CD14-positive monocyte (primary cell): ENCODE measurements around the gene DHODH. TPM values are rescaled to one million over a fixed set of nuclear protein-coding genes. Genes with fewer than 3 reads are reported as not detected.

Source experiments
- DNase-seq, 3 donors: peaks; one replicate each; pipeline ENCODE4 v3.0.0-alpha.2; 2011 to 2022
- H2AFZ ChIP-seq: 2 replicates; pipeline ENCODE4 v1.6.0; 2012; ENCODE audit warnings: mild to moderate bottlenecking, low read depth, low read length, inconsistent platforms; ENCODE audit not compliant: insufficient read depth, poor library complexity, severe bottlenecking
- H3K27ac ChIP-seq, 2 donors: 1 replicate in 1 of 2; 2 replicates in 1 of 2; pipeline ENCODE4 v1.5.1; 2012 to 2013; ENCODE audit warnings: low read length in 2 of 2, control low read depth in 1 of 2, inconsistent platforms in 1 of 2, low read depth in 1 of 2, mild to moderate bottlenecking in 1 of 2
- H3K27me3 ChIP-seq, 2 donors: one replicate each; pipeline versions ENCODE4 v1.6.0 to v1.6.1; 2011 to 2013; ENCODE audit warnings: low read length in 2 of 2; ENCODE audit not compliant: control insufficient read depth in 2 of 2, insufficient read depth in 2 of 2
- H3K36me3 ChIP-seq, 2 donors: replicated peaks in 1 of 2; 1 replicate in 1 of 2; 2 replicates in 1 of 2; pipeline versions ENCODE4 v1.5.1 to v1.6.1; 2012 to 2013; ENCODE audit warnings: low read length in 2 of 2, control low read depth in 1 of 2, inconsistent platforms in 1 of 2, mild to moderate bottlenecking in 1 of 2; ENCODE audit not compliant: insufficient read depth in 2 of 2, control insufficient read depth in 1 of 2
- H3K4me1 ChIP-seq, 2 donors: 1 replicate in 1 of 2; 2 replicates in 1 of 2; pipeline versions ENCODE4 v1.5.1 to v1.6.1; 2012 to 2013; ENCODE audit warnings: low read length in 2 of 2, control low read depth in 1 of 2, inconsistent platforms in 1 of 2, mild to moderate bottlenecking in 1 of 2, moderate library complexity in 1 of 2; ENCODE audit not compliant: insufficient read depth in 2 of 2, control insufficient read depth in 1 of 2
- H3K4me2 ChIP-seq: replicated peaks from 2 replicates; pipeline ENCODE3; 2012; ENCODE audit warnings: low read length, moderate library complexity, mild to moderate bottlenecking; ENCODE audit not compliant: poor library complexity, severe bottlenecking; ENCODE audit errors: extremely low read depth
- H3K4me3 ChIP-seq, 3 experiments: fragments of 200-600 bp in 1 of 3; sonication (generic) in 1 of 3; replicated peaks in 1 of 3; 1 replicate in 2 of 3; 2 replicates in 1 of 3; pipeline ENCODE4 v1.5.1; 2011 to 2013; ENCODE audit warnings: low read length in 3 of 3, mild to moderate bottlenecking in 3 of 3, control low read depth in 2 of 3, low read depth in 2 of 3, inconsistent platforms in 1 of 3, moderate library complexity in 1 of 3
- H3K79me2 ChIP-seq: 2 replicates; pipeline ENCODE4 v1.6.0; 2012; ENCODE audit warnings: mild to moderate bottlenecking, control low read depth, inconsistent platforms, low read length, moderate library complexity; ENCODE audit not compliant: insufficient read depth
- H3K9ac ChIP-seq: 2 replicates; pipeline ENCODE4 v1.6.0; 2017; ENCODE audit warnings: low read length, mild to moderate bottlenecking; ENCODE audit not compliant: insufficient read depth, poor library complexity, severe bottlenecking
- H3K9me3 ChIP-seq, 2 donors: replicated peaks in 1 of 2; 1 replicate in 1 of 2; 2 replicates in 1 of 2; pipeline versions ENCODE4 v1.5.1 to v1.6.1; 2012 to 2013; ENCODE audit warnings: low read length in 2 of 2, control low read depth in 1 of 2; ENCODE audit not compliant: control insufficient read depth in 1 of 2, insufficient read depth in 1 of 2
- H4K20me1 ChIP-seq: 2 replicates; pipeline ENCODE4 v1.6.0; 2012; ENCODE audit warnings: mild to moderate bottlenecking, low read length, control low read depth, moderate library complexity; ENCODE audit not compliant: insufficient read depth
- H3K27ac Mint-ChIP-seq, 7 donors: one replicate each; pipeline ENCODE4 v1.8.0; 2020; ENCODE audit warnings: mild to moderate bottlenecking in 7 of 7, mixed read lengths in 7 of 7, moderate library complexity in 6 of 7, inconsistent platforms in 2 of 7
- H3K27me3 Mint-ChIP-seq, 3 donors: one replicate each; pipeline ENCODE4 v1.8.0; 2021 to 2022; ENCODE audit warnings: low read depth in 3 of 3, mild to moderate bottlenecking in 3 of 3, mixed read lengths in 3 of 3, moderate library complexity in 3 of 3, inconsistent platforms in 1 of 3
- H3K36me3 Mint-ChIP-seq, 2 donors: one replicate each; pipeline ENCODE4 v1.8.0; 2020; ENCODE audit warnings: mixed read lengths in 2 of 2, inconsistent platforms in 1 of 2, mild to moderate bottlenecking in 1 of 2
- H3K4me1 Mint-ChIP-seq: one replicate; pipeline ENCODE4 v1.8.0; 2020; ENCODE audit warnings: mild to moderate bottlenecking, mixed read lengths
- H3K4me3 Mint-ChIP-seq, 2 donors: one replicate each; pipeline ENCODE4 v1.8.0; 2020; ENCODE audit warnings: mild to moderate bottlenecking in 2 of 2, mixed read lengths in 2 of 2, moderate library complexity in 1 of 2
- H3K9me3 Mint-ChIP-seq, 7 donors: one replicate each; pipeline ENCODE4 v1.8.0; 2020 to 2022; ENCODE audit warnings: mixed read lengths in 7 of 7, mild to moderate bottlenecking in 6 of 7, moderate library complexity in 6 of 7, inconsistent platforms in 2 of 7
- CTCF ChIP-seq: fragments of 200-600 bp; IDR thresholded peaks from one replicate; pipeline ENCODE4 v1.8.0; 2022; ENCODE audit warnings: antibody characterized with exemption, mild to moderate bottlenecking
- WGBS: methylation state at CpG from one replicate; pipeline ENCODE4 v1.1.5; 2013; ENCODE audit warnings: missing lambda C conversion rate; ENCODE audit not compliant: insufficient coverage; 5-methylcytosine and 5-hydroxymethylcytosine counted together
- intact Hi-C, 2 donors: fragments of 100-400 bp; cut with micrococcal nuclease; formaldehyde crosslinking; loops; one replicate each; pipeline versions ENCODE4 v1.15.0 to v1.15.1; 2023
- polyA plus RNA-seq, 3 donors: library from polyadenylated mRNA; depleted of rRNA in 1 of 3; unstranded in 2 of 3; stranded (reverse) in 1 of 3; fragments of 300-500 nt in 2 of 3; fragments of >200 nt in 1 of 3; fragmentation: Illumina TruSeq in 2 of 3; gene quantifications; 1 replicate in 2 of 3; 2 replicates in 1 of 3; pipeline ENCODE4 v1.2.3, GENCODE V29; 2012 to 2021

The DHODH gene
- polyA plus RNA-seq, 3 donors, result 2.2 to 3.8 (median 2.4) TPM

DNA sequence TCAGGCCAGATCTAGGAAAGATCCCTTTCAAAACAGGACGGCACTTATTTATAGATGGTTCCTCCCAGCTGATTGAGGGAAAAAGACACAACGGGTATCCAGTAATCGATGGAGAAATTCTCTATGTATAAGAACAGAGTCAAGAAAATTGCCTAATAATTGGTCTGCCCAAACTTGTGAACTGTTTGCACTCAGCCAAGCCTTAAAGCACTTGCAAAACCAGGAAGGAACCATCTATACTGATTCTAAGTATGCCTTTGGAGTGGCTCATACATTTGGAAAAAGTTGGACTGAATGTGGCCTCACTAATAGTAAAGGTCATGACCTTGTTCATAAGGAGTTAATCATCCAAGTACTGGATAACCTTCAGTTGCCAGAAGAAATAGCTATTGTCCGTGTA, 60.4 kb downstream of the DHODH start:
- H3K4me3 ChIP-seq, result no peak overlapping the region
- no peaks in the 10 kb centered on the region for H4K20me1 ChIP-seq
- peaks cover 0 to 2% (median 0%) of the 10 kb centered on the region in 7 donors for H3K9me3 Mint-ChIP-seq
- TF ChIP-seq CTCF, result no peak
- H3K9me3 ChIP-seq, result no peaks in the 10 kb centered on the region
- H3K27me3 ChIP-seq, result no peaks in the 10 kb centered on the region
- no peaks in the 10 kb centered on the region for H3K4me1 ChIP-seq
- no peak overlapping the region for H3K27ac Mint-ChIP-seq
- H3K4me1 Mint-ChIP-seq, result peaks cover 9% of the 10 kb centered on the region
- no peak overlapping the region for H3K27ac ChIP-seq
- no peak overlapping the region for H3K4me2 ChIP-seq
- intact Hi-C loops, result no loop called here
- no peaks in the 10 kb centered on the region for H3K79me2 ChIP-seq
- DNase-seq, result no peak
- peaks cover 0 to 7% of the 10 kb centered on the region in 2 donors for H3K36me3 ChIP-seq
- H3K36me3 Mint-ChIP-seq, result peaks cover 0 to 11% of the 10 kb centered on the region in 2 donors
- H3K27me3 Mint-ChIP-seq, result peaks cover 0 to 3% (median 0%) of the 10 kb centered on the region in 3 donors
- no peak overlapping the region for H3K9ac ChIP-seq
- H3K4me3 Mint-ChIP-seq, result no peak overlapping the region
- 53% methylated on average over 3 of the region's 4 CpGs for WGBS
- no peak overlapping the region for H2AFZ ChIP-seq

DNA sequence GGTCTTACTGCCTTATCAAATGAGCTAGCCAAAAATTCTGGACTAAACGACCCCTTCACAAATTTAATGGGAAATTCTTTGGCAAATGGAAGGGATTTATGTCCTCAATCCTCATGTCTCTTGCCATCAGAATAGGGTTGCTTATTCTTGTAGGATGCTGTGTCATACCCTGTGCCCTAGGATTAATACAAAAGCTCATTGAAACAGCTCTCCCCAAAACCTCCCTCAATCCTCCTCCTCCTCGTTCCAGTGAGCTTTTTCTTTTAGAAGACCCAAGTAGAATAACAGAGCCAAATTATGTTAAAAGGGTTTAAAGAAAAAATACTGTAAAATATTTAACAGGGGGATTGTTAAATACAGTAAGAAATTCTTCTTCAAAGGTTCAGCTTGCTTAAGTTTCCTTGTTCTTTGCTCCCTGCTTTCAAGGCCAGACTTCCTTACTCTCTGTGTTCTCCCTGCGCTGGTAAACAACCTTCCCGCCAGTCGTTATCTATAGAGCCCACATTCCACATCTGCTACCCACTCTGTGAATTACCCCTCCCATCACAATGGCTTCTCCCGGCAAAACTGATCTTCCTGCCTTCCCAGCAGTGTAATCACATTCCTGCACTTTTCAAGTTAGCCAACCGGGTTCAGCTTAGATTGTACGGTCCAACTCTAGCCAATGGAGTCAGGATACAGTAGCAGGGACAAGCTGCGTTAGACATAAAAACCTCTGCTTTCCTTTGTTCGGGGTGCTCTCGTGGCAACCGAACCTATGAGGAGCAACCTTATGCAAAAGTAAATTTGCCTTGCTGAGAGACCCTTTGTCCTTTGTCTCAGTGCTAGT, 64.2 kb downstream of the DHODH start:
- peaks cover 5% of the 10 kb centered on the region for H3K4me1 Mint-ChIP-seq
- H3K27me3 Mint-ChIP-seq, result no peaks in the 10 kb centered on the region
- intact Hi-C loops, result no loop called here
- TF ChIP-seq CTCF, result no peak
- Histone ChIP-seq H3K27me3 (no peaks in the 10 kb centered on the region), H4K20me1 (no peaks in the 10 kb centered on the region), H3K36me3 (peaks cover 0 to 1% of the 10 kb centered on the region in 2 donors), H3K79me2 (no peaks in the 10 kb centered on the region), H2AFZ (no peak overlapping the region), H3K4me1 (no peaks in the 10 kb centered on the region), H3K27ac (no peak overlapping the region), H3K9me3 (no peaks in the 10 kb centered on the region), H3K9ac (no peak overlapping the region), H3K4me2 (no peak overlapping the region), H3K4me3 (no peak overlapping the region)
- peaks cover 5 to 13% of the 10 kb centered on the region in 2 donors for H3K36me3 Mint-ChIP-seq
- no peak overlapping the region for H3K4me3 Mint-ChIP-seq
- H3K27ac Mint-ChIP-seq, result no peak overlapping the region
- WGBS, result 92% methylated on average over 10 of the region's 12 CpGs
- no peaks in the 10 kb centered on the region for H3K9me3 Mint-ChIP-seq
- no peak for DNase-seq
